H1 (cell line): ENCODE results near the gene MRPS6. TPM values are rescaled to one million over a fixed set of nuclear protein-coding genes. Genes with fewer than 3 reads are reported as not detected.

Experiments
- CHD2 ChIP-seq: IDR thresholded peaks from 2 replicates; pipeline ENCODE4 v1.6.1; 2012; ENCODE audit warnings: low read length, improper control_type of control experiment
- ZNF274 ChIP-seq: IDR thresholded peaks from 2 replicates; pipeline ENCODE4 v1.7.0; 2012; ENCODE audit warnings: low read length, borderline replicate concordance; ENCODE audit errors: extremely low read depth
- polyA plus RNA-seq, 7 experiments: library from polyadenylated mRNA; depleted of rRNA in 3 of 7; stranded (reverse) in 5 of 7; unstranded in 2 of 7; fragments of >200 nt in 5 of 7; fragments of 200-250 nt in 2 of 7; gene quantifications; 1 replicate in 5 of 7; 2 replicates in 1 of 7; 4 replicates in 1 of 7; pipeline versions ENCODE4 v1.2.1 to v1.2.3, GENCODE V29; 2011 to 2013; ENCODE audit warnings: missing spikeins in 2 of 7, mixed read lengths in 2 of 7
- total RNA-seq: library from RNA; stranded (reverse); fragmentation: NEBNext Ultra II Directional; extraction: Animal tissue kit (Norgen Biotek cat#: 25700); gene quantifications from 2 replicates; pipeline ENCODE4 v1.2.1, GENCODE V29; 2021

MRPS6 gene
- total and polyA plus RNA-seq, 2 of the 8 experiments (the other 6 are each of a cell fraction or from before 2014, with no cell fraction given), result 62.7 to 156 TPM

DNA sequence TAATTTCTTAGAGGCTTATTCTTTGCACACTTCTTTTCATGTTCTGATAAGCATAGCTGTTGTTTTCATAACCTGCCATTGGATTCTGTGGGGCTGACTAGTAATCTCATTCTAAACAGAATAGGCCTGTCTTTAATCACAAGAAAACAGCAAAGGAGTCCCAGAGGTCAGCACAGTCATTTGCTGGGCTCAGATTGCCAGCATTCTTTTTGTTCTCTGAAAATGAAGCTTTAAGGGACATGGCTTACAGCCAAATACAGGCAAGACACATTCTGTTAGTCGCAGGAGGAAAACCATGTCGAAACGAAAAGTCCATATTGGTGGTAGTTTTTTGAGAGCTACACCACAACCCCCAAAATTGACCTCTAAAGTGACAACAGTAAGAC is 75.0 kb downstream of the MRPS6 start (continued):
- no peak for TF ChIP-seq ZNF274
- no peak for TF ChIP-seq CHD2
